T follicular helper cell (primary cell): ENCODE measurements around the gene RAB24.
"Not testable (repeated sequence)": the region's sequence is repeated elsewhere in the genome, so short reads cannot be mapped to it uniquely, and the experiment has no call there.

Experiments
- DNase-seq: peaks from one replicate; pipeline ENCODE4 v3.0.0-alpha.2; 2020; ENCODE audit warnings: low read depth

Gene RAB24

GRCh38 chr5:177311723-177312648, 8.5 kb upstream of the RAB24 start, which contains the start of gene MXD3:
Gene MXD3, minus strand, starts transcription at chr5:177311898. Its CDS starts 68 bp downstream, at chr5:177311830.
- peak; percentile 92 for DNase-seq

GRCh38 chr5:177311392-177311722, 7.8 kb upstream of the RAB24 start:
- no peak for DNase-seq

- DNase-seq, result no peak
Measured at GRCh38 chr5:177310757-177311391, 7.4 kb upstream of the RAB24 start.

GRCh38 chr5:177310332-177310731, 6.8 kb upstream of the RAB24 start:
- DNase-seq, result no peak

GRCh38 chr5:177309351-177310191, 6.1 kb upstream of the RAB24 start:
- peak; percentile 55 for DNase-seq

- DNase-seq, result no peak
Measured at GRCh38 chr5:177308740-177309139, 5.2 kb upstream of the RAB24 start.

GRCh38 chr5:177307544-177308363, 4.2 kb upstream of the RAB24 start:
- DNase-seq, result no peak

GRCh38 chr5:177306674-177307543, 3.4 kb upstream of the RAB24 start:
- no peak for DNase-seq

- DNase-seq, result not testable (repeated sequence)
Measured at GRCh38 chr5:177306103-177306640, 2.7 kb upstream of the RAB24 start.

- no peak for DNase-seq
Measured at GRCh38 chr5:177304392-177305119, 1.0 kb upstream of the RAB24 start.

- no peak for DNase-seq
Measured at GRCh38 chr5:177303925-177304391, 439 bp upstream of the RAB24 start.

- DNase-seq, result no peak
Measured at GRCh38 chr5:177302354-177303110, 987 bp downstream of the RAB24 start.

- DNase-seq, result no peak
Measured at GRCh38 chr5:177301503-177302165, 1.9 kb downstream of the RAB24 start.

- no peak for DNase-seq
Measured at GRCh38 chr5:177300951-177301350, 2.6 kb downstream of the RAB24 start.

GRCh38 chr5:177300236-177300880, 3.2 kb downstream of the RAB24 start:
- DNase-seq, result peak; percentile 37

GRCh38 chr5:177299697-177300096, 3.8 kb downstream of the RAB24 start:
- no peak for DNase-seq

- DNase-seq, result no peak
Measured at GRCh38 chr5:177297922-177298321, 5.6 kb downstream of the RAB24 start.
